ENCODE measurements around the gene JUND. TPM values are rescaled to one million over a fixed set of nuclear protein-coding genes. Genes with fewer than 3 reads are reported as not detected.

The JUND gene
- total and polyA plus RNA-seq, 10 donors = 47.5 to 232 (median 146) TPM

- Histone ChIP-seq H3K36me3 (no peaks in the 10 kb centered on the region), H3K4me1 (peaks cover 0 to 22% (median 10%) of the 10 kb centered on the region in 6 donors), H3K27ac (no peak overlapping the region), H3K9me3 (peaks cover 0 to 12% (median 3%) of the 10 kb centered on the region in 8 donors), H3K4me3 (peak overlapping the region in 1 of 8 donors; percentile 13), H3K27me3 (replicated peaks in 1 of 7) (peaks cover 4 to 95% (median 48%) of the 10 kb centered on the region in 7 donors)
- no peak for TF ChIP-seq POLR2A (IDR thresholded peaks at IDR 0.05)
- no peak for TF ChIP-seq POLR2AphosphoS5 (IDR thresholded peaks at IDR 0.05)
- TF ChIP-seq CTCF (IDR thresholded peaks at IDR 0.05 in 8 of 11, conservative IDR thresholded peaks at IDR 0.05 in 3 of 11) = no peak
- DNase-seq = no peak
- intact Hi-C loops (cut with DNase I; ENCODE audit: low total_unique reads) = no loop called here
- WGBS, 5 donors = 5 to 11% (median 6%) methylated on average over 27 to 46 of the region's 46 CpGs
Measured at GRCh38 chr19:18232540-18233223, 48.7 kb downstream of the JUND start.

- no peak overlapping the region for H3K27ac ChIP-seq
- peaks cover 0 to 24% (median 10%) of the 10 kb centered on the region in 6 donors for H3K4me1 ChIP-seq
- WGBS, 5 donors = 12 to 31% (median 22%) methylated on average over 4 of the region's 4 CpGs
- no peak for DNase-seq
- intact Hi-C loops (cut with DNase I; ENCODE audit: low total_unique reads) = no loop called here
- peaks cover 0 to 12% (median 3%) of the 10 kb centered on the region in 8 donors for H3K9me3 ChIP-seq
- no peak overlapping the region for H3K4me3 ChIP-seq
- TF ChIP-seq CTCF (IDR thresholded peaks at IDR 0.05 in 8 of 11, conservative IDR thresholded peaks at IDR 0.05 in 3 of 11) (no peak), POLR2A (IDR thresholded peaks at IDR 0.05) (no peak), POLR2AphosphoS5 (IDR thresholded peaks at IDR 0.05) (no peak)
- H3K36me3 ChIP-seq = no peaks in the 10 kb centered on the region
- peaks cover 4 to 98% (median 54%) of the 10 kb centered on the region in 7 donors for H3K27me3 ChIP-seq (replicated peaks in 1 of 7)
Measured at GRCh38 chr19:18231775-18232174, 49.6 kb downstream of the JUND start.

DNA sequence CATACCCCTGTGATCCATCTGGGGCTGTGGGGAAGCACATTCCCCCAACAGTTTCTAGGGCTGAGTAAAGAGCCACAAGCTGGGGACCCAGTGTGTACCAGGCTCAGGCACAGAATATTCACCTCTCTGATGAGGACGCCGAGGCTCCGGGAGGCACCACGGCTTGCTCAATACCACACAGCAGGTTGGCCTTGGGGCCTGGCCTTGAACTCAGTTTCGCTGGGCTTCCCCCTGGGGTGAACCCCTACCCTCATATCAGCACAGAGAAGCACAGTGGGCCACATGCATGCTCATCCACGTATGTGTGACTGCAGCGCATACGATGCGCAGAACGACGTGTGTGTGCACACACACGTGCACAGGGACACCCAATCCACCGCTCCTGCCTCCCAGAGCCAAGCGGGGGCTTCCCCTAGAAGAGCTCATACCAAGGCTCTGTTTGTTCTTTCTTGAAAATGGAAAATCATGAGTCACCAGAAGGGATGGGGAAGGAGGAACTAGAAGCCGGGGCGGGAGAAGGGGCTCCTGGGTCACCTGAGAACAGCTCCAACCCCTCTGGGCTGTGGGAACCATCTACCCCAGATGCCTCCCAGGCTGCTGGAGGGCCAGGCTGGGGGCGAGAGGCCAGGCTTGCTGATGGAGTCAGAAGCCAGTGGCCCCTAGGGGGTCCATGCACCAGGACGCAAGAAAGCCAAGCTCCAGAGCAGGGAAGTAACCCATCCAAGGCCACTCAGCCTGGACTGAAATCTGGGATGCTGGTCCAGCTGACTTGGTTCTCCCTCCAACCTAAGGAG, 50.3 kb downstream of the JUND start:
- no peak for DNase-seq
- 38 to 49% (median 44%) methylated on average over 12 to 18 of the region's 18 CpGs for WGBS, 5 donors
- Histone ChIP-seq H3K36me3 (no peaks in the 10 kb centered on the region), H3K4me1 (peaks cover 2 to 31% (median 14%) of the 10 kb centered on the region in 6 donors), H3K27ac (no peak overlapping the region), H3K4me3 (no peak overlapping the region), H3K27me3 (replicated peaks in 1 of 7) (peaks cover 4 to 98% (median 61%) of the 10 kb centered on the region in 7 donors), H3K9me3 (peaks cover 0 to 12% (median 3%) of the 10 kb centered on the region in 8 donors)
- TF ChIP-seq POLR2AphosphoS5 (IDR thresholded peaks at IDR 0.05) (no peak), CTCF (IDR thresholded peaks at IDR 0.05 in 8 of 11, conservative IDR thresholded peaks at IDR 0.05 in 3 of 11) (no peak), POLR2A (IDR thresholded peaks at IDR 0.05) (no peak)
- intact Hi-C loops (cut with DNase I; ENCODE audit: low total_unique reads) = no loop called here

- Histone ChIP-seq H3K27me3 (replicated peaks in 1 of 7) (peaks cover 7 to 100% (median 72%) of the 10 kb centered on the region in 7 donors), H3K9me3 (peaks cover 0 to 12% (median 3%) of the 10 kb centered on the region in 8 donors), H3K4me3 (no peak overlapping the region), H3K27ac (no peak overlapping the region), H3K4me1 (peaks cover 15 to 43% (median 26%) of the 10 kb centered on the region in 6 donors), H3K36me3 (no peaks in the 10 kb centered on the region)
- TF ChIP-seq POLR2AphosphoS5 (IDR thresholded peaks at IDR 0.05) (no peak), CTCF (IDR thresholded peaks at IDR 0.05 in 8 of 11, conservative IDR thresholded peaks at IDR 0.05 in 3 of 11) (no peak), POLR2A (IDR thresholded peaks at IDR 0.05) (no peak)
- 80 to 88% (median 82%) methylated on average over 4 of the region's 4 CpGs for WGBS, 5 donors
- no peak for DNase-seq
- intact Hi-C loops (cut with DNase I; ENCODE audit: low total_unique reads) = no loop called here
Measured at GRCh38 chr19:18229915-18230314, 51.5 kb downstream of the JUND start.
